HepG2 (cell line): ENCODE measurements around the gene FAM118B. TPM values are rescaled to one million over a fixed set of nuclear protein-coding genes. Genes with fewer than 3 reads are reported as not detected.

Experiments
- CCDC6 ChIP-seq: sonication (generic); formaldehyde crosslinking; IDR thresholded peaks from 2 replicates; pipeline ENCODE4 v1.8.1; 2022; ENCODE audit warnings: mild to moderate bottlenecking, missing genetic modification reagents, moderate library complexity
- HNF1B ChIP-seq: sonication (generic); formaldehyde crosslinking; IDR thresholded peaks from 2 replicates; pipeline ENCODE4 v1.5.1; 2020; ENCODE audit warnings: mild to moderate bottlenecking, moderate library complexity, missing genetic modification reagents
- KLF12 ChIP-seq: sonication (generic); formaldehyde crosslinking; IDR thresholded peaks from 2 replicates; pipeline ENCODE4 v1.4.0; 2020; ENCODE audit warnings: missing genetic modification reagents, borderline replicate concordance
- KLF6 ChIP-seq: IDR thresholded peaks from 2 replicates; pipeline ENCODE4 v1.8.0; 2016; ENCODE audit warnings: missing biosample characterization, missing genetic modification reagents
- MED1 ChIP-seq: sonication (generic); formaldehyde crosslinking; IDR thresholded peaks from 2 replicates; pipeline ENCODE4 v1.4.0; 2020; ENCODE audit warnings: missing genetic modification reagents
- MTA1 ChIP-seq: sonication (generic); formaldehyde crosslinking; IDR thresholded peaks from 2 replicates; pipeline ENCODE4 v1.4.0; 2020; ENCODE audit warnings: missing genetic modification reagents, mild to moderate bottlenecking, borderline replicate concordance
- NFE2 ChIP-seq: sonication (generic); formaldehyde crosslinking; IDR thresholded peaks from 2 replicates; pipeline ENCODE4 v1.4.0; 2020; ENCODE audit warnings: missing genetic modification reagents
- NR2C2 ChIP-seq: sonication (generic); formaldehyde crosslinking; IDR thresholded peaks from 2 replicates; pipeline ENCODE4 v1.4.0; 2020; ENCODE audit warnings: missing genetic modification reagents, mild to moderate bottlenecking, moderate library complexity, borderline replicate concordance
- PCBP1 ChIP-seq: fragments of 200-400 bp; formaldehyde crosslinking; IDR thresholded peaks from 2 replicates; pipeline ENCODE4 v1.6.1; 2017; ENCODE audit warnings: mild to moderate bottlenecking, low read depth, low read length, borderline replicate concordance
- RARA ChIP-seq: IDR thresholded peaks from 2 replicates; pipeline ENCODE4 v1.6.1; 2016; ENCODE audit warnings: missing genetic modification reagents, missing compliant biosample characterization
- SAP130 ChIP-seq: IDR thresholded peaks from 2 replicates; pipeline ENCODE4 v1.6.1; 2016; ENCODE audit warnings: low read depth
- TOE1 ChIP-seq: sonication (generic); formaldehyde crosslinking; IDR thresholded peaks from 2 replicates; pipeline ENCODE4 v1.4.0; 2020; ENCODE audit warnings: mild to moderate bottlenecking, missing genetic modification reagents
- TRIM24 ChIP-seq: sonication (generic); formaldehyde crosslinking; IDR thresholded peaks from 2 replicates; pipeline ENCODE4 v1.8.0; 2022; ENCODE audit warnings: mild to moderate bottlenecking, missing genetic modification reagents
- ZBTB33 ChIP-seq: sonication (generic); formaldehyde crosslinking; IDR thresholded peaks from 2 replicates; pipeline ENCODE4 v1.4.0; 2020; ENCODE audit warnings: missing genetic modification reagents
- ZBTB38 ChIP-seq: sonication (generic); formaldehyde crosslinking; IDR thresholded peaks from 2 replicates; pipeline ENCODE4 v1.5.1; 2020; ENCODE audit warnings: mild to moderate bottlenecking, missing genetic modification reagents
- ZNF20 ChIP-seq: sonication (generic); formaldehyde crosslinking; IDR thresholded peaks from 2 replicates; pipeline ENCODE4 v1.4.0; 2020; ENCODE audit warnings: mild to moderate bottlenecking, moderate library complexity, missing genetic modification reagents
- ZNF264 ChIP-seq: sonication (generic); formaldehyde crosslinking; IDR thresholded peaks from 2 replicates; pipeline ENCODE4 v1.4.0; 2020; ENCODE audit warnings: missing genetic modification reagents
- ZNF331 ChIP-seq: sonication (generic); formaldehyde crosslinking; IDR thresholded peaks from 2 replicates; pipeline ENCODE4 v1.4.0; 2020; ENCODE audit warnings: missing genetic modification reagents
- ZNF350 ChIP-seq: sonication (generic); formaldehyde crosslinking; IDR thresholded peaks from 2 replicates; pipeline ENCODE4 v1.4.0; 2020; ENCODE audit warnings: mild to moderate bottlenecking, low read depth, missing genetic modification reagents, borderline replicate concordance
- ZNF530 ChIP-seq: sonication (generic); formaldehyde crosslinking; IDR thresholded peaks from 2 replicates; pipeline ENCODE4 v1.5.0; 2020; ENCODE audit warnings: low read depth, mild to moderate bottlenecking, missing genetic modification reagents
- ZNF567 ChIP-seq: sonication (generic); formaldehyde crosslinking; IDR thresholded peaks from 2 replicates; pipeline ENCODE4 v1.8.1; 2023; ENCODE audit warnings: mild to moderate bottlenecking, missing genetic modification reagents, borderline replicate concordance
- ZNF615 ChIP-seq: sonication (generic); formaldehyde crosslinking; IDR thresholded peaks from 2 replicates; pipeline ENCODE4 v1.5.0; 2020; ENCODE audit warnings: mild to moderate bottlenecking, missing genetic modification reagents, borderline replicate concordance
- ZNF678 ChIP-seq: sonication (generic); formaldehyde crosslinking; IDR thresholded peaks from 2 replicates; pipeline ENCODE4 v1.4.0; 2020; ENCODE audit warnings: mild to moderate bottlenecking, missing genetic modification reagents
- ZNF687 ChIP-seq: sonication (generic); formaldehyde crosslinking; IDR thresholded peaks from 2 replicates; pipeline ENCODE4 v1.5.1; 2020; ENCODE audit warnings: mild to moderate bottlenecking, missing genetic modification reagents, moderate library complexity
- ZNF788 ChIP-seq: sonication (generic); formaldehyde crosslinking; IDR thresholded peaks from 2 replicates; pipeline ENCODE4 v1.5.0; 2020; ENCODE audit warnings: mild to moderate bottlenecking, missing genetic modification reagents, borderline replicate concordance
- polyA plus RNA-seq, 8 experiments: library from polyadenylated mRNA; depleted of rRNA in 3 of 8; stranded (reverse) in 7 of 8; unstranded in 1 of 8; fragments of >200 nt; fragmentation: Illumina TruSeq in 4 of 8; extraction: Trizol in 4 of 8; gene quantifications; 2 replicates each; pipeline versions ENCODE4 v1.2.1 to v1.2.3, GENCODE V29; 2011 to 2016; ENCODE audit warnings: low read depth in 4 of 8, missing spikeins in 1 of 8, mixed read lengths in 1 of 8; ENCODE audit not compliant: insufficient read depth in 1 of 8
- total RNA-seq, 5 experiments: library from RNA; depleted of rRNA; stranded (reverse); fragments of >200 nt; fragmentation: Illumina TruSeq; extraction: Trizol; gene quantifications; 2 replicates each; pipeline ENCODE4 v1.2.3, GENCODE V29; 2016; ENCODE audit warnings: low read depth in 1 of 5

FAM118B gene
- total and polyA plus RNA-seq, 2 of the 13 experiments (the other 11 are each of a cell fraction or from before 2014, with no cell fraction given) = 10.2 to 25.7 TPM

- peak; percentile 92 for TF ChIP-seq ZNF687 (CRISPR knock-in tag)
- no peak for TF ChIP-seq ZNF264 (CRISPR knock-in tag)
- TF ChIP-seq KLF12 (CRISPR knock-in tag) = no peak
- TF ChIP-seq SAP130 (CRISPR knock-in tag) = peak; percentile 51
- peak; percentile 57; the same call in 1 of the 2 replicates for TF ChIP-seq MED1 (CRISPR knock-in tag)
- TF ChIP-seq NR2C2 (CRISPR knock-in tag) = peak; percentile 64
- TF ChIP-seq ZNF20 (CRISPR knock-in tag) = no peak
- TF ChIP-seq PCBP1 = no peak
- no peak for TF ChIP-seq TOE1
- peak; percentile 20; the same call in 1 of the 2 replicates for TF ChIP-seq ZNF331 (CRISPR knock-in tag)
- TF ChIP-seq CCDC6 (CRISPR knock-in tag) = peak; percentile 58; the same call in 1 of the 2 replicates
- no peak for TF ChIP-seq HNF1B (CRISPR knock-in tag)
- no peak for TF ChIP-seq KLF6 (CRISPR knock-in tag)
- TF ChIP-seq ZNF678 = no peak
- TF ChIP-seq ZNF788 (CRISPR knock-in tag) = 0 out of 2 replicates have a peak, but pooled peaks have one; percentile 67
- TF ChIP-seq ZNF615 = no peak
- peak; percentile 60; the same call in 1 of the 2 replicates for TF ChIP-seq ZBTB38
- peak; percentile 46; the same call in 1 of the 2 replicates for TF ChIP-seq ZNF350 (CRISPR knock-in tag)
- TF ChIP-seq ZNF567 (CRISPR knock-in tag) = 0 out of 2 replicates have a peak, but pooled peaks have one; percentile 54
- no peak for TF ChIP-seq ZBTB33 (CRISPR knock-in tag)
- no peak for TF ChIP-seq ZNF530
- TF ChIP-seq RARA (CRISPR knock-in tag) = peak; percentile 85
- no peak for TF ChIP-seq TRIM24 (CRISPR knock-in tag)
- peak; percentile 83; the same call in 1 of the 2 replicates for TF ChIP-seq MTA1 (CRISPR knock-in tag)
- no peak for TF ChIP-seq NFE2 (CRISPR knock-in tag)
Observed at GRCh38 chr11:126193038-126193478, 18.5 kb upstream of the FAM118B start (continued).
